Duodenal mucosa (tissue), 2 donors: ENCODE measurements around the gene TPX2.

Source experiments
- H3K27ac ChIP-seq: one replicate; pipeline ENCODE4 v1.7.0; 2013; ENCODE audit warnings: low read depth, low read length
- H3K27me3 ChIP-seq, 2 donors: one replicate each; pipeline ENCODE4 v1.7.0; 2013; ENCODE audit warnings: low read length in 2 of 2, control low read depth in 1 of 2; ENCODE audit not compliant: insufficient read depth in 2 of 2, control insufficient read depth in 1 of 2
- H3K36me3 ChIP-seq, 2 donors: one replicate each; pipeline ENCODE4 v1.7.0; 2013; ENCODE audit warnings: low read length in 2 of 2, control low read depth in 1 of 2; ENCODE audit not compliant: insufficient read depth in 2 of 2, control insufficient read depth in 1 of 2
- H3K4me1 ChIP-seq, 2 donors: one replicate each; pipeline ENCODE4 v1.7.0; 2013; ENCODE audit warnings: low read length in 2 of 2, control low read depth in 1 of 2; ENCODE audit not compliant: insufficient read depth in 2 of 2, control insufficient read depth in 1 of 2
- H3K4me3 ChIP-seq, 2 donors: one replicate each; pipeline ENCODE4 v1.7.0; 2013; ENCODE audit warnings: low read length in 2 of 2, low read depth in 1 of 2
- H3K9ac ChIP-seq, 2 donors: one replicate each; pipeline ENCODE4 v1.7.0; 2013; ENCODE audit warnings: low read length in 2 of 2, low read depth in 1 of 2
- H3K9me3 ChIP-seq, 2 donors: one replicate each; pipeline ENCODE4 v1.7.0; 2013; ENCODE audit warnings: low read length in 2 of 2, control low read depth in 1 of 2; ENCODE audit not compliant: control insufficient read depth in 1 of 2

Gene TPX2

DNA sequence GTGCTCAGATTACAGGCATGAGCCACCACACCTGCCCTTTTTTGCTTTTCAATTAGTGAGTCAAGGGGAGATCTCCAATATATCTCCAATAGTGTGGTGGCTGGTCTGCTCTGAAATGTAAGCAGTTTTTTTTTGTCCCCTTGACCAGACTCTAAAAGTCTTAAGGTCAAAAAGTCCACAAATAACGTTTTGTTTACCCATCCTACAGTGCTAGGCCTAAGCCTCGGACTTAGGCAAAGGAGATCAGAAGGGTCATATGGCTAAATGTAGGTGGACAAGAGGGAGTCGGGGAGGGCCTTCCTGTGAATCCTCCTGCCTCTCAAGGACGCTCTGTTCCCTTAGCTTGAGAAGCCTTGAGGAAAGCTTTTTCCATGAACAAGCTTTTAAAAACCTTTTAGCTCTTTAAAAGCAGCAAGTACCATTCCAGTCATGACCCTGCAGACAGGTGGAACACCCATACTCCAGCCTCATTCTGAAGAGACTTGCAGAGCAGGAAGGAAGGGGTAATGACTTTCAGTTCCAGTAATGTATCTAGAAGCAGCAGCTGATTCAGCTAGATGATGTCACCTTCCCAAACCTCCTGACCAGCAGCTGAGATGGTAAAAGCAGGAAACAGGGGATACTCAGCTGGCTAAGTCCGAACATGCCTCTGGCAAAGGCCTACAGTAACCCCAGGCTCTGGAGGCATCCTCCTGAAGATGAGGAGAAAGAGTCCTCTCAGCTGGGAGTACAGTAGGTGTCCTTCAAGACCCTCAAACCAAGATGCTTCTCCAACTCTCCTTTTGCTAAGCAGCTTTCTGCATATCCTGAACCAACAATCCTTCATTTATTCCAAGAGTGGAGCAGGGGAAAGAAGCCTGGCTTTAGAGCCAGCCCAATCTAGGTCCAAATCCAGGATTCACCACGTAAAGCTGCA lies 40.0 kb upstream of the TPX2 start:
- Histone ChIP-seq H3K27me3 (no peaks in the 10 kb centered on the region), H3K36me3 (peaks cover 6 to 9% of the 10 kb centered on the region in 2 donors), H3K27ac (peak overlapping the region; percentile 82), H3K4me3 (no peak overlapping the region), H3K9ac (peak overlapping the region; percentile 0 to 4), H3K4me1 (peaks cover 52 to 64% of the 10 kb centered on the region in 2 donors), H3K9me3 (no peaks in the 10 kb centered on the region)

DNA sequence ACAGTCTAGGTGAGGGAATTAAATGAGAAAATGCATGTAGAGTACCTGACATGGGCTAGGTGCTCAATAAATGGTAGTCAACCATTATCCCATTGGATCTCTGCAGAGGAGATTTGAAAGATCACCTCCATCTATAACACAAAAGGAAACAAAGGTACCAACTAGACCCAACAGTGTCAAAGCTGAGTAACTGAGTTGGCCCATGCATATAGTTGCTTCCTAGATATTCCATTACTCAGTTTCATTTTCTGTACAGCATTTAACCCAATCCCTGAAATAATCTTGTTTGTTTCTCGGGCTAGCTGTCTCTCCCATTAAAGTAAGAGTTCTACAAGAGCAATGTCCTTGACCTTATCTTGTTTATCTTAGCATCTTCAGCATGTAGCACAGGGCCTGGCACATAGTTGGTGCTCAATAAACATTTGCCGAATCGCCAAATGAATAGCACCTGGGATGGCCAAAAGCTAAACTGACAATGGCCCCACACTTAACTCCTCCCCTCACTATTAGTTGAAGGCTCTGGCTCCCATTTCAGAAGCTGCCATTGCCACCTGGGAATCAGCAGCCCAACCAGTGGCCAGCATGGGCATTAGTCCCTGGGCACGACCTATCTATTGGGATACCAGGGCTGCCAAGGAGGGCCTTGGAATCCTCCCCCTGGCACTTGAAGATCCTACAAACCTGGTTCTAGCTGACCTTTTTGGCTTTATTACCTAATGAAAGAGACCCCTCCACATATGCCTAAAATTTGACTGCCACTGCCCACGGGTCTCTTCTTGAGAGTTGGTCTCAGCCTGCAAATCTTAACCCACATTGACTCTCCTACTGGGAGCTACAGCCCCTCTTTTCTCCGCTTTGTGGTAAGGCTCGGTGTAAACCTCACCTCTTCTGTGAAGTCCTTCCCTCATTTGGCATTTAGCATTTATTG lies 39.0 kb upstream of the TPX2 start:
- H3K4me1 ChIP-seq, result peaks cover 51 to 64% of the 10 kb centered on the region in 2 donors
- peaks cover 6% of the 10 kb centered on the region in 2 donors for H3K36me3 ChIP-seq
- no peaks in the 10 kb centered on the region for H3K9me3 ChIP-seq
- H3K27ac ChIP-seq, result peak overlapping the region; percentile 82
- peak overlapping the region in 1 of 2 donors; percentile 0 for H3K9ac ChIP-seq
- no peak overlapping the region for H3K4me3 ChIP-seq
- H3K27me3 ChIP-seq, result no peaks in the 10 kb centered on the region

DNA sequence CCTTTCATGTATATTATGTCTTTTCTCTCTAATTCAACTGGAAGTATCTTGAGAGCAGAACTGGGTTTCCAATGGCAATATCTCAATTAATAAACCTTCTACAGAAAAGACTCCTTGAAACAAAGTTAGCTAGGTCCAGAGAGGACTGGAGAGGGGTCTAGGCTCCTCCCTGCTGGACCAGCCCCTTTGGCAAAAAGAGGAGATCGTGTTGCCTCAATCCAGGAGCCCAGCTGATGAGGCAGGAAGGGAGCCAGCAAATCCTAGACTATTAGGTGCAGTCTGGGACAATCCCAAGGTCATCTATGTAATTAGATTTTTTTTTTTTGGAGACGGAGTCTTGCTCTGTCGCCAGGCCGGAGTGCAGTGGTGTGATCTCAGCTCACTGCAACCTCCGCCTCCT lies 38.3 kb upstream of the TPX2 start:
- H3K27me3 ChIP-seq, result no peaks in the 10 kb centered on the region
- H3K9me3 ChIP-seq, result no peaks in the 10 kb centered on the region
- no peak overlapping the region for H3K9ac ChIP-seq
- no peak overlapping the region for H3K4me3 ChIP-seq
- peaks cover 51 to 66% of the 10 kb centered on the region in 2 donors for H3K4me1 ChIP-seq
- H3K27ac ChIP-seq, result no peak overlapping the region
- peaks cover 6% of the 10 kb centered on the region in 2 donors for H3K36me3 ChIP-seq

DNA sequence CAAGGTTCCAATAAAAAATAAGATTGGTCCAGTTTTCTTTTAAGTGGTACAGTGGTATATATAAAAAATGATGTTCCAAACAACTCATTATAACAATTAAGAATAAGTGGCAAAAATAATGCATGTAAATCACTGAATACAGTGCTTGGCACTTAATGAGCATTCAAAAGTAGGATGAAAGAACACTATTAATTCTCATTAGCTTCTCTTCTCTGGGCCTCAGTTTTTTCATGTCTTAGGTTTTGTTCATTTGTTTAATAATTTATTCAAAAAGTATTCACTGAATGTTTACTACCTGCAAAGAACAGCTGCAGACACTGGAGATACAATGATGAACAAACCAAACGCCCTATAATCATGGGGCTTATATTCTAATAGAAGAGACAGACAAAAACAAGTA lies 37.5 kb upstream of the TPX2 start:
- Histone ChIP-seq H3K27ac (no peak overlapping the region), H3K4me1 (peaks cover 52 to 67% of the 10 kb centered on the region in 2 donors), H3K9ac (no peak overlapping the region)

DNA sequence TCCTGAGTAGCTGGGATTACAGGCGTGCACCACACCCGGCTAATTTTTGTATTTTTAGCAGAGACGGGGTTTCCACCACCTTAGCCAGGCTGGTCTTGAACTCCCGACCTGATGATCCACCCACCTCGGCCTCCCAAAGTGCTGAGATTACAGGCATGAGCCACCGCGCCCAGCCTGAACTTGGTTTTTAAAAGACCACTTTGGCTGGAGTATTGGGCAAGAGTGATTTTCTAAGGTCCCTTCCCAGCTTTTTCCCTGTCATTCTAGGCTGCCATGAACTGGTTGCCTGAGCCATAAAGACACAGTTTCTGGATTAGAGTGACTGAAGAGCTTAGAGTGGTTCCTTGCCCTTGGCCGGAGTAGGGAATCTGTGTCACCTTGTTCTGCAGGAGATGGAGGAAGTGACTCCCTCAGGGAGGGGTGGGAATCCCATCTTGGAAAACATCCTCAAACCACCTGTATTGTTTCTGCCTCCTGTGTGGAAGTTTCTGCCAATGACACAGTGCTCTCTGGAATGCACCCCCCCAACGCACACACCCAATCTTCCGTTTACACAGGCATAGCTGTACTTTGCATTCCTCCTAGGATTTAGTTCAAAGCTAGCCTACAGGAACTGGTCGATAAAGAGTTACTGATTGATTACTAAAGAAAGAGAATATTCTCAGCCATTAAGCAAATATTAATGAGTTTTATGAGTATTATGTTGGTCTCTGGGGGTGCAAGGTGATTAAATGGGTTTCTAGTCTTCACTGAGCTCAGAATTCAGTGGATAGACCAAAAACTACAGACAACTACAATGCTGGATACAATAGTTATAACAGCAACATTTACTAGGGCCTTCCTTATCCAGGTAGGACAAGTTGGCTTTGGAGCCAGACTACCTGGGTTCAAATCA lies 34.6 kb upstream of the TPX2 start:
- peak overlapping the region; percentile 57 for H3K27ac ChIP-seq
- H3K4me1 ChIP-seq, result peaks cover 61 to 62% of the 10 kb centered on the region in 2 donors
- H3K9me3 ChIP-seq, result no peaks in the 10 kb centered on the region
- H3K9ac ChIP-seq, result no peak overlapping the region
- peaks cover 9 to 10% of the 10 kb centered on the region in 2 donors for H3K36me3 ChIP-seq
- H3K27me3 ChIP-seq, result no peaks in the 10 kb centered on the region
- H3K4me3 ChIP-seq, result no peak overlapping the region

More for the DNA sequence above, 37.5 kb upstream of the TPX2 start:
- H3K9me3 ChIP-seq, result no peaks in the 10 kb centered on the region
- no peaks in the 10 kb centered on the region for H3K27me3 ChIP-seq
- H3K36me3 ChIP-seq, result peaks cover 0 to 2% of the 10 kb centered on the region in 2 donors
- no peak overlapping the region for H3K4me3 ChIP-seq

DNA sequence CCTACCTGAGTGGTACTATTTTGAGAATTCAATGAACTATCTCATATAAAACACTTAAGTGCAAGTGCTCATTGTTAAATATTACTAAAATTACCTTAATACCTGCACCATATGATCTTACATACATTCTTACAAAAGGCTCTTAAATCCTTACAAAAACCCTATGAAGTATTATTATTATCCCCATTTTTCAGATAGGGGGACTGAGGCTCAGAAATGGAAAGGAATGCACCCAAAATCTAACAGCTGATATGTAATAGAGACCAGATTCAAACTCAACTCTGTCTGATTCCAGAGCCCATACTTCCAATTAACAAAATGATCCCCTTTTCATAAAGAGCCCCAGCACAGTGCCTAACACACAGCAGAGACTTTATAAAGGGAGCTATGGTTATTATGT lies 33.9 kb upstream of the TPX2 start:
- H3K9me3 ChIP-seq, result no peaks in the 10 kb centered on the region
- H3K27me3 ChIP-seq, result no peaks in the 10 kb centered on the region
- peaks cover 57 to 59% of the 10 kb centered on the region in 2 donors for H3K4me1 ChIP-seq
- H3K4me3 ChIP-seq, result no peak overlapping the region
- peak overlapping the region; percentile 28 for H3K27ac ChIP-seq
- peaks cover 9 to 14% of the 10 kb centered on the region in 2 donors for H3K36me3 ChIP-seq
- H3K9ac ChIP-seq, result no peak overlapping the region

DNA sequence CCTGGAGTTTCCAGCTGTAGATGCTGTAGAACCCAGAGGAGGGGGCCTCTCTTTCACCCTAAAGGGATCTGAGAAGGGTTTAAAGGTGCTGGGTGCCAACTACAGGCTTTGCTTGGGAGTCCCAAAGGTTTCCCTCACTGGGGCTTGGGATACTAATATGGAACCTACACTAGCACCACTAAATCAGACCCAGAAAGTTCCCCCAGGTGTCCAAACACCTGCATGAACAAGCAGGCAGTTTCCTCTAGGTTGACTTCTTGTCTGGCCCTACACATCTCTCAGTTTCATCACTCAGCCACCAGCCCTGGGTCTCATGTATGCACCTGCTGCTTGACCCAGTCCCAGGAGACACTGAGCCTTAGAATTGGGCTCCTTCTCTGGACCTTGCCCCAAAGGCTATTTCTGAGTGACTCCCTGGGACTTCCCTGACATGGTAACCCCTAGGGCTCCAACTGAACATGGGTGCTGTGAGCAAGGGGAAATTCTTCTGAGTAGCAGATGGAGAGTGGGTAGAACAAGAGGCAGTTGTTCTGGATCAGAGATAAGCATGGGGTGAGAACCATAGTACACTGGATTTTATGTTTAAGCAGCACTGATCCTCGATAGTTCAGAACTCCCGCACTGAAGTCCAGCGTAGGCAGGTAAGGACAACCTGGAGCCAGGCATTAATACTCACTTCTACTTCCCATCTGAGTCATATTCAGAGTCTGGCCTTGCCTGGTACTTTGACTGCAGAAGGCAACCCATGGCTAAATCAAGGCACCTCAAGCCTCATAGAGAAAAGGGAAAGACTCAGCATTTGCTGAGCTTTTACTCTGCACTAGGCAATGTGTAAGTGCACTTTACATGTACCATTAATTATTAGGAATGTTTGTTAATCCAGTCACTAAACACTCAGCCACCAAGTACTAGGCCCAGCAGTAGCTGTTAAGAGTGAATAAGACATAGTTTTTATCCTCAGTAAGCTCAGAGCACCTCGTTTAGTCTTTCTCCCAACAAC lies 33.2 kb upstream of the TPX2 start:
- Histone ChIP-seq H3K4me3 (peak overlapping the region in 1 of 2 donors; percentile 7), H3K27me3 (no peaks in the 10 kb centered on the region), H3K9ac (no peak overlapping the region), H3K27ac (peak overlapping the region; percentile 3), H3K4me1 (peaks cover 59 to 60% of the 10 kb centered on the region in 2 donors), H3K9me3 (no peaks in the 10 kb centered on the region), H3K36me3 (peaks cover 9 to 21% of the 10 kb centered on the region in 2 donors)

DNA sequence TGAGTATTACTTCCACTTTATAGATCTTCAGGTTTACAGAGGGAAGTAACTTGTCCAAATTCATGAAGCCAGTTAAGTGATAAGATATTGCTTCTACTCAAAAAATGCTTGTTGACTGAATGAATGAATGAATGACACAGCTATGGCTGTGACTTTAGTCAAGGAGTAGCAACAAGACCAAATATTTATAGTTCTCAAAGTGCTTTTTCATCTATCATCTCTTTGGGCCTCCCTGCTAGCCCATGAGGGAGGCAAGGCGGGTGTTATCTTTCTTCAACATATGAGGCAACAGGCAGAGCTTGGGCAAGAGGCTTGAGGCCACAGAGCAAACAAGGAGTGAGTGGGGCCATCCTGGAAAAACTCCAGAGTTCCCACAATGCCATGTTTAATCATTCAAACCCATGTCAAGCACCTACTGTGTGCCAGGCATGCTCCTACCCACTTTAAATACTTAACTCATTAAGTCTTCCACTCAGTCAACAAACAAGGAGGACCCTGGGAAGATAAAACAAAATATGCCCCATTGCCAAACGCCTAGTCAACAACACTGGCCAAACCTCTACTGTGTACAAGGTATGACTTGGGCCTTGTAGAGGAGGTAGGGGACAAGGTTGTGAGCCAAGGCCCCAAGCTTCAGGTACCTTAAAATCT lies 32.4 kb upstream of the TPX2 start:
- Histone ChIP-seq H3K4me3 (no peak overlapping the region), H3K36me3 (peaks cover 14 to 27% of the 10 kb centered on the region in 2 donors), H3K9ac (no peak overlapping the region), H3K27ac (no peak overlapping the region), H3K9me3 (no peaks in the 10 kb centered on the region), H3K27me3 (no peaks in the 10 kb centered on the region), H3K4me1 (peaks cover 65 to 68% of the 10 kb centered on the region in 2 donors)
